ENCODE measurements around the gene PIK3R3. TPM values are rescaled to one million over a fixed set of nuclear protein-coding genes. Genes with fewer than 3 reads are reported as not detected.

PIK3R3 gene
- polyA plus RNA-seq, 1 experiment, result 1.5 TPM

DNA sequence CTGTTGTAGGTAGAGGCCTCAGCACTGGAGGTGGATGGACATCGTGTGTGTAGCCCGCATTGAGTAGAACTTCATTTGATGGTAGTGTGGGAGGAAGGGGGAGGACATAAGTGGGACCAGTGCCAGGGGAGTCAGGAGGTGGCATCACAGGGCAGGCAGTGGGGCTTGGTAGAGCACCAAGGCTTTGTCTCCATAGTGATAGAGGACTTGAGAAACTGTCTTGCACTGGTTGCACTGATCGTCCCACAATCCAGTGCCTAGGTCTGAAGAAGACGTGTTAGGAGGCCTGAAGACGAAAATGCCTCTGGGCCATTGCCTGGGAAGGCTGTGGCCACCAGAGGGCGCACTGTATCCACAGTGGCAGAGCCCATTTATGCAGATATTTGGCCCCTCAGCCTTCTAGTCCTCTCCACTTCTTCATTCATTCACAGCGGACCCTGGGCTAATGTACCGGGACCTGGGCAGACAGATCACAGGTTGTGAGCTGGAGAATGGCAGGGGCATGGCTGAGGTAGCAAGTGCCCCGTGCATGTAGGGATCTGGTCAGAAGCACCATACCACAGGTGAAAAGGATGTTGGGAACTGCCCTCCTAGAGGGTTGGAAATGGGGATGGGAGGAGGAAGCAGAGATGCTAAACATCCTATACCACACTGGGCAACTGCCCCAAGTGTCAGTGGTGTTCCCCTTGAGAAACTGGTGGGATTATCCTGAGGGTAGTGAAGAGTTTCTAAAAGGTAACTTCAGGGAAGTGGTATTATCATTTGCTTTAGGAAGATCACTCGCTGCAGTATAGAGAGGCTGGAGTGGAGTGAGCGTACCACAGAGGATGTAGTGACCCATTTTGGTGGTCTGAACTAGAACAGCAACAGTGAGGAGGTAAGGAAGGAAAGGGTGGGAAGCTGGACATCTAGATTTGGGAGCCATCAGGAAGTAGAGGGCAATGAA, 95.3 kb downstream of the PIK3R3 start:
- POLR2A ChIA-PET, result no interaction called here

DNA sequence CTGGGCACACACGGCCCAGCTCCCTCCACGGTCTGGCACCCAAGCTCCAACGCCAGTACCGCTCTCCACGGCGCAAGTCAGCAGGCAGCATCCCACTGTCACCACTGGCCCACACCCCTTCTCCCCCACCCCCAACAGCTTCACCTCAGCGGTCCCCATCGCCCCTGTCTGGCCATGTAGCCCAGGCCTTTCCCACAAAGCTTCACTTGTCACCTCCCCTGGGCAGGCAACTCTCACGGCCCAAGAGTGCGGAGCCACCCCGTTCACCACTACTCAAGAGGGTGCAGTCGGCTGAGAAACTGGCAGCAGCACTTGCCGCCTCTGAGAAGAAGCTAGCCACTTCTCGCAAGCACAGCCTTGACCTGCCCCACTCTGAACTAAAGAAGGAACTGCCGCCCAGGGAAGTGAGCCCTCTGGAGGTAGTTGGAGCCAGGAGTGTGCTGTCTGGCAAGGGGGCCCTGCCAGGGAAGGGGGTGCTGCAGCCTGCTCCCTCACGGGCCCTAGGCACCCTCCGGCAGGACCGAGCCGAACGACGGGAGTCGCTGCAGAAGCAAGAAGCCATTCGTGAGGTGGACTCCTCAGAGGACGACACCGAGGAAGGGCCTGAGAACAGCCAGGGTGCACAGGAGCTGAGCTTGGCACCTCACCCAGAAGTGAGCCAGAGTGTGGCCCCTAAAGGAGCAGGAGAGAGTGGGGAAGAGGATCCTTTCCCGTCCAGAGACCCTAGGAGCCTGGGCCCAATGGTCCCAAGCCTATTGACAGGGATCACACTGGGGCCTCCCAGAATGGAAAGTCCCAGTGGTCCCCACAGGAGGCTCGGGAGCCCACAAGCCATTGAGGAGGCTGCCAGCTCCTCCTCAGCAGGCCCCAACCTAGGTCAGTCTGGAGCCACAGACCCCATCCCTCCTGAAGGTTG, 97.6 kb downstream of the PIK3R3 start:
- TF ChIP-seq, protein P1, sequence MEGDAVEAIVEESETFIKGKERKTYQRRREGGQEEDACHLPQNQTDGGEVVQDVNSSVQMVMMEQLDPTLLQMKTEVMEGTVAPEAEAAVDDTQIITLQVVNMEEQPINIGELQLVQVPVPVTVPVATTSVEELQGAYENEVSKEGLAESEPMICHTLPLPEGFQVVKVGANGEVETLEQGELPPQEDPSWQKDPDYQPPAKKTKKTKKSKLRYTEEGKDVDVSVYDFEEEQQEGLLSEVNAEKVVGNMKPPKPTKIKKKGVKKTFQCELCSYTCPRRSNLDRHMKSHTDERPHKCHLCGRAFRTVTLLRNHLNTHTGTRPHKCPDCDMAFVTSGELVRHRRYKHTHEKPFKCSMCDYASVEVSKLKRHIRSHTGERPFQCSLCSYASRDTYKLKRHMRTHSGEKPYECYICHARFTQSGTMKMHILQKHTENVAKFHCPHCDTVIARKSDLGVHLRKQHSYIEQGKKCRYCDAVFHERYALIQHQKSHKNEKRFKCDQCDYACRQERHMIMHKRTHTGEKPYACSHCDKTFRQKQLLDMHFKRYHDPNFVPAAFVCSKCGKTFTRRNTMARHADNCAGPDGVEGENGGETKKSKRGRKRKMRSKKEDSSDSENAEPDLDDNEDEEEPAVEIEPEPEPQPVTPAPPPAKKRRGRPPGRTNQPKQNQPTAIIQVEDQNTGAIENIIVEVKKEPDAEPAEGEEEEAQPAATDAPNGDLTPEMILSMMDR (IDR thresholded peaks at IDR 0.05; ENCODE audit: insufficient read depth, low read depth, low read length), result no peak
- POLR2A ChIA-PET, result no interaction called here
- peaks cover 7% of the 10 kb centered on the region for H3K36me3 ChIP-seq (ENCODE audit: control insufficient read depth, insufficient read depth, low read length)
- no peak overlapping the region for H3K4me3 ChIP-seq (ENCODE audit: low read depth, low read length)
- H3K27me3 ChIP-seq (ENCODE audit: control insufficient read depth, insufficient read depth, low read length), result no peaks in the 10 kb centered on the region
- DNase-seq (ENCODE audit: low read depth), result no peak
- CTCF ChIA-PET, result interaction anchor here (0.7 to 9.5 kb wide), 8 partner anchors 11 to 197 kb away, joined by 3 to 173 read pairs (median 5); partner anchors contain the start of genes P3R3URF and TSPAN1

More for the DNA sequence above, 95.3 kb downstream of the PIK3R3 start:
- CTCF ChIA-PET, result interaction anchor here (0.6 to 9.5 kb wide), 18 partner anchors 10 to 191 kb away, joined by 3 to 173 read pairs (median 3); partner anchors contain the start of genes P3R3URF and TSPAN1
- TF ChIP-seq, protein P1 (IDR thresholded peaks at IDR 0.05; ENCODE audit: insufficient read depth, low read depth, low read length), result peak; percentile 97
- peak; percentile 18 for DNase-seq (ENCODE audit: low read depth)
- H3K4me3 ChIP-seq (ENCODE audit: low read depth, low read length), result no peak overlapping the region
- peaks cover 3% of the 10 kb centered on the region for H3K36me3 ChIP-seq (ENCODE audit: control insufficient read depth, insufficient read depth, low read length)
- no peaks in the 10 kb centered on the region for H3K27me3 ChIP-seq (ENCODE audit: control insufficient read depth, insufficient read depth, low read length)

DNA sequence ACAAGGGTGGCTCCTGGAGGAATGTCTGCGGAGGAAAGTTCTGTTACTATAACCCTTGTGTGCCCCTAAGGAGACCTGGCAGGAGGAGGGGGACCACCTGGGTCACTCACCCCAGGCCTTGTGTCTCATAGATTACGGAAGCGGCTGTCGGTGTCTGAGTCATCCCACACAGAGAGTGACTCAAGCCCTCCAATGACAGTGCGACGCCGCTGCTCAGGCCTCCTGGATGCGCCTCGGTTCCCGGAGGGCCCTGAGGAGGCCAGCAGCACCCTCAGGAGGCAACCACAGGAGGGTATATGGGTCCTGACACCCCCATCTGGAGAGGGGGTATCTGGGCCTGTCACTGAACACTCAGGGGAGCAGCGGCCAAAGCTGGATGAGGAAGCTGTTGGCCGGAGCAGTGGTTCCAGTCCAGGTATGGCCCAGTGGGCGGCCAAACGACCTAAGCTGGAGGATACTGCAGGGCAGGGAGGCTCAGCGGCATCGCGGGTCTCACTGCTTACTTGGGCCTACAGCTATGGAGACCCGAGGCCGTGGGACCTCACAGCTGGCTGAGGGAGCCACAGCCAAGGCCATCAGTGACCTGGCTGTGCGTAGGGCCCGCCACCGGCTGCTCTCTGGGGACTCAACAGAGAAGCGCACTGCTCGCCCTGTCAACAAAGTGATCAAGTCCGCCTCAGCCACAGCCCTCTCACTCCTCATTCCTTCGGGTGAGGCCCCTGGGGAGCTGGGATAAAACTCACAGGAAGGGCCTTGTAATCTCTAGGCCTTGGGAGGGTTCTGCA, 101.4 kb downstream of the PIK3R3 start:
- Histone ChIP-seq H3K27me3 (ENCODE audit: control insufficient read depth, insufficient read depth, low read length) (no peaks in the 10 kb centered on the region), H3K36me3 (ENCODE audit: control insufficient read depth, insufficient read depth, low read length) (peaks cover 9% of the 10 kb centered on the region), H3K4me3 (ENCODE audit: low read depth, low read length) (no peak overlapping the region)
- TF ChIP-seq, protein P1 (IDR thresholded peaks at IDR 0.05; ENCODE audit: insufficient read depth, low read depth, low read length), result no peak
- no peak for DNase-seq (ENCODE audit: low read depth)
- CTCF ChIA-PET, result no interaction called here
- POLR2A ChIA-PET, result no interaction called here

DNA sequence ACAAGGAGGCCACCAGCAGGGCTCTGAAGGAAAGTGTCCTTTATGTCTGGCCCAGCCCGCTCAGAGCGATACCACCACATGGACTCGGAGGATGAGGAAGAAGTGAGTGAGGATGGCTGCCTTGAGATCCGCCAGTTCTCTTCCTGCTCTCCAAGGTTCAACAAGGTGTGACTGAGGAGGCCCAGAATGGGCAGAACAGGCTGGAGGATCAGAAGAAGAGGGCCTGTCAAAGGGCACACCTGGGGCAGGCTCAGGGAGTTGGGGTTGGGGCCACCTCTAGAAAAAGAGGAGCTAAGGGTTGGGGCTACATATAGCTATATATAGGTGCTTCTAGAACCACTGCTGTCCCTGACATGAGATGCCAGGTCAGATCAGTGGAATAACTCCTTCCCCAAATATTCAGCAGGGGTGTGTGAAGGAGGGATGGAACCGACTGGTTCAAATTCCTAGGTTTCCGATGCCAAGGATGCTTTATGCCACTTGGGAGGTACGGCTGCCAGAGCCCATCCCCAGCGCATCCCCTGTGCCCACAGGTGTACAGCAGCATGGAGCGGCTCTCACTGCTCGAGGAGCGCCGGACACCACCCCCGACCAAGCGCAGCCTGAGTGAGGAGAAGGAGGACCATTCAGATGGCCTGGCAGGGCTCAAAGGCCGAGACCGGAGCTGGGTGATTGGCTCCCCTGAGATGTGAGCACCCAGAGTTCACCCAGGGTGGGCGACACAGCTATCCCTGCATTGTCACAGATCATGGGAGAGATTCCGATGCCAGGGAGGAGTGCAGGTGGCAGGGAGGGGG, 102.2 kb downstream of the PIK3R3 start:
- ChIA-PET CTCF (no interaction called here), POLR2A (no interaction called here)

More for the DNA sequence above, 102.2 kb downstream of the PIK3R3 start:
- no peaks in the 10 kb centered on the region for H3K27me3 ChIP-seq (ENCODE audit: control insufficient read depth, insufficient read depth, low read length)
- no peak for DNase-seq (ENCODE audit: low read depth)
- H3K4me3 ChIP-seq (ENCODE audit: low read depth, low read length), result no peak overlapping the region
- H3K36me3 ChIP-seq (ENCODE audit: control insufficient read depth, insufficient read depth, low read length), result peaks cover 9% of the 10 kb centered on the region
- TF ChIP-seq, protein P1 (IDR thresholded peaks at IDR 0.05; ENCODE audit: insufficient read depth, low read depth, low read length), result no peak
